Breast epithelium (tissue), 4 donors: ENCODE results near the gene CR1. TPM values are rescaled to one million over a fixed set of nuclear protein-coding genes. Genes with fewer than 3 reads are reported as not detected.

Experiments
- DNase-seq, 2 donors: peaks; one replicate each; pipeline ENCODE4 v3.0.0-alpha.2; 2019; ENCODE audit warnings: low spot score in 2 of 2
- H3K27ac ChIP-seq, 2 donors: fragments of 200-600 bp; sonication (generic) in 1 of 2; one replicate each; pipeline ENCODE4 v1.5.1; 2016 to 2019; ENCODE audit warnings: mild to moderate bottlenecking in 1 of 2
- H3K27me3 ChIP-seq, 2 donors: fragments of 200-600 bp; sonication (generic) in 1 of 2; one replicate each; pipeline versions ENCODE4 v1.5.1 to v1.6.0; 2017 to 2019; ENCODE audit warnings: control low read depth in 1 of 2, mild to moderate bottlenecking in 1 of 2
- H3K36me3 ChIP-seq: fragments of 200-600 bp; one replicate; pipeline ENCODE4 v1.5.1; 2019
- H3K4me1 ChIP-seq, 2 donors: fragments of 200-600 bp; sonication (generic); one replicate each; pipeline ENCODE4 v1.5.1; 2016 to 2019; ENCODE audit warnings: control low read depth in 1 of 2
- H3K4me3 ChIP-seq, 3 donors: fragments of 200-600 bp; sonication (generic); 1 replicate in 2 of 3; 2 replicates in 1 of 3; pipeline ENCODE4 v1.5.1; 2016 to 2019; ENCODE audit warnings: mild to moderate bottlenecking in 3 of 3, moderate library complexity in 2 of 3
- H3K9me3 ChIP-seq, 2 donors: fragments of 200-600 bp; sonication (generic) in 1 of 2; one replicate each; pipeline ENCODE4 v1.5.1; 2016 to 2019; ENCODE audit warnings: control low read depth in 1 of 2
- POLR2A ChIP-seq: fragments of 450-650 bp; IDR thresholded peaks from one replicate; pipeline ENCODE4 v1.6.1; 2016; ENCODE audit warnings: antibody characterized with exemption, mild to moderate bottlenecking, moderate library complexity
- POLR2AphosphoS5 ChIP-seq, 3 donors: sonication (generic); formaldehyde crosslinking; IDR thresholded peaks; one replicate each; pipeline ENCODE4 v1.6.1; 2017; ENCODE audit warnings: antibody characterized with exemption in 3 of 3
- intact Hi-C: fragments of 100-400 bp; cut with DNase I; formaldehyde crosslinking; loops from one replicate; pipeline ENCODE4 v1.15.1; 2023; ENCODE audit warnings: low total_unique reads
- total RNA-seq, 3 donors: library from RNA; depleted of rRNA; stranded (reverse); fragments of >200 nt; gene quantifications; one replicate each; pipeline ENCODE4 v1.1.0, GENCODE V29; 2016
- TF ChIP-seq, protein P1 (sequence below), 3 donors: fragments of 450-650 bp; IDR thresholded peaks; one replicate each; pipeline ENCODE4 v1.5.1; 2016 to 2017; ENCODE audit warnings: antibody characterized with exemption in 3 of 3, mild to moderate bottlenecking in 3 of 3, moderate library complexity in 3 of 3

Gene CR1
- total RNA-seq, 3 donors from 2014 or later, result 2.0 to 14.7 (median 3.7) TPM

DNA sequence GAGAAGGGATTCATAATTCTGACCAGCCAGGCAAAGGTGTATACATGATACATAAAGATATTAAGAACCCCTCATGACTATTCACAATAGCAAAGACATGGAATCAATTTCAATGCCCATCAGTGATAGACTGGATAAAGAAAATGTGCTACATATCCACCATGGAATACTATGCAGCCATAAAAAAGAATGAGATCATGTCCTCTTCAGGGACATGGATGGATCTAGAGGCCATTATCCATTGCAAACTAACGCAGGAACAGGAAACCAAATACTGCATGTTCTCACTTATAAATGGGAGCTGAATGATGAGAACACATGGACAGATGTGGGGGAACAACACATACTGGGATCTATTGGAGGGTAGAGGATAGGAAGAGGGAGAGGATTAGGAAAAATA is 170.4 kb downstream of the CR1 start:
- TF ChIP-seq POLR2AphosphoS5 (IDR thresholded peaks at IDR 0.05), result no peak
- no peak overlapping the region for H3K4me3 ChIP-seq
- no peaks in the 10 kb centered on the region for H3K36me3 ChIP-seq
- H3K9me3 ChIP-seq, result no peaks in the 10 kb centered on the region
- peaks cover 0 to 41% of the 10 kb centered on the region in 2 donors for H3K27me3 ChIP-seq
- no peaks in the 10 kb centered on the region for H3K4me1 ChIP-seq
- intact Hi-C loops, result no loop called here
- DNase-seq, result no peak
- H3K27ac ChIP-seq, result no peak overlapping the region

DNA sequence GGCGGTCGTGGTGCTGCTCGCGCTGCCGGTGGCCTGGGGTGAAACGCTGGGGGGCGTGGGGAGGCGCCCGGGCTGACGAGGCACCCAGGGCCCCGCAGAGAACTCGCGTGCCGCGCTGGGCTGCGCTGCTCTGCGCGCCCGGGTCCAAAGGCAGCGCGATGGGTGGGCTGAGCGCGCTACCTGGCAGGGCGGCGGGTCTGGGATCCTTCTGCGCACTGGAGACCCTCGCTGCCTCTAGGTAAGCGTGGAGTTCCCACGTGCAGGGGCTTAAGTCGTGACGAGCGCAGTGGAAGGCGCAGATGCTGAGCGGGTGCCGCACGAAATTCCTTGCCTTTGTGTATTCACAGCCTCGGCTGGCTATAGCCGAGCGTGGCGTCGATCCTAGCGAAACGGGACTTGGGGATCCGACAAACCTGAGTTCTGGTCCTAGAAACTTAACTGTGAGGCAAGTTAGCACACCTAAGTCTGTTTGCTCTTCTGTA is 173.6 kb downstream of the CR1 start:
- no peak for DNase-seq
- Histone ChIP-seq H3K4me1 (no peaks in the 10 kb centered on the region), H3K4me3 (peak overlapping the region in 2 of 3 donors; percentile 23 to 51), H3K27ac (no peak overlapping the region), H3K36me3 (no peaks in the 10 kb centered on the region), H3K9me3 (no peaks in the 10 kb centered on the region), H3K27me3 (peaks cover 0 to 49% of the 10 kb centered on the region in 2 donors)
- TF ChIP-seq POLR2AphosphoS5 (IDR thresholded peaks at IDR 0.05) (no peak), POLR2A (no peak)
- TF ChIP-seq, protein P1, sequence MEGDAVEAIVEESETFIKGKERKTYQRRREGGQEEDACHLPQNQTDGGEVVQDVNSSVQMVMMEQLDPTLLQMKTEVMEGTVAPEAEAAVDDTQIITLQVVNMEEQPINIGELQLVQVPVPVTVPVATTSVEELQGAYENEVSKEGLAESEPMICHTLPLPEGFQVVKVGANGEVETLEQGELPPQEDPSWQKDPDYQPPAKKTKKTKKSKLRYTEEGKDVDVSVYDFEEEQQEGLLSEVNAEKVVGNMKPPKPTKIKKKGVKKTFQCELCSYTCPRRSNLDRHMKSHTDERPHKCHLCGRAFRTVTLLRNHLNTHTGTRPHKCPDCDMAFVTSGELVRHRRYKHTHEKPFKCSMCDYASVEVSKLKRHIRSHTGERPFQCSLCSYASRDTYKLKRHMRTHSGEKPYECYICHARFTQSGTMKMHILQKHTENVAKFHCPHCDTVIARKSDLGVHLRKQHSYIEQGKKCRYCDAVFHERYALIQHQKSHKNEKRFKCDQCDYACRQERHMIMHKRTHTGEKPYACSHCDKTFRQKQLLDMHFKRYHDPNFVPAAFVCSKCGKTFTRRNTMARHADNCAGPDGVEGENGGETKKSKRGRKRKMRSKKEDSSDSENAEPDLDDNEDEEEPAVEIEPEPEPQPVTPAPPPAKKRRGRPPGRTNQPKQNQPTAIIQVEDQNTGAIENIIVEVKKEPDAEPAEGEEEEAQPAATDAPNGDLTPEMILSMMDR (IDR thresholded peaks at IDR 0.05), result no peak
- intact Hi-C loops, result no loop called here

DNA sequence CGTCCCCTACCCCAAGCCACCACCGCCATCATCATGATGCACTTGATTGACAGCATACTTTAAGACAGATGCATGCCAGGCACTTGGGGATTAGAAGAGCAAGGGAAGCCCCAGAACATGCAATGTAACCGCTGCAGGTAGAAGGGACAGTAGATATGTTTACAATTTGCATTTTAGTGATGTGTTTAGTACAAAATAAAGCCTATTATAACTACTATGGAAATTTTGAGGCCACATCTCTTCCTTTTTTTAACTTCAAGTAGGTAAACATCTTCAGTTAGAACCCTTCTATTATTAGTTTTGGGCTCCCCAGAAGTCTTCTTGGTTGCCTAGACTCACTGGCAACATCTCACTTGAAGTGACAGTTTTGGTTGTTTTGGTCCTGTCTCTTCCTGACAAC is 174.2 kb downstream of the CR1 start:
- no peak for DNase-seq
- Histone ChIP-seq H3K4me1 (no peaks in the 10 kb centered on the region), H3K27me3 (peaks cover 0 to 49% of the 10 kb centered on the region in 2 donors), H3K36me3 (no peaks in the 10 kb centered on the region), H3K4me3 (no peak overlapping the region), H3K27ac (no peak overlapping the region), H3K9me3 (no peaks in the 10 kb centered on the region)
- intact Hi-C loops, result no loop called here
- TF ChIP-seq POLR2AphosphoS5 (IDR thresholded peaks at IDR 0.05), result no peak
- TF ChIP-seq, protein P1 (IDR thresholded peaks at IDR 0.05), result no peak
- no peak for TF ChIP-seq POLR2A

DNA sequence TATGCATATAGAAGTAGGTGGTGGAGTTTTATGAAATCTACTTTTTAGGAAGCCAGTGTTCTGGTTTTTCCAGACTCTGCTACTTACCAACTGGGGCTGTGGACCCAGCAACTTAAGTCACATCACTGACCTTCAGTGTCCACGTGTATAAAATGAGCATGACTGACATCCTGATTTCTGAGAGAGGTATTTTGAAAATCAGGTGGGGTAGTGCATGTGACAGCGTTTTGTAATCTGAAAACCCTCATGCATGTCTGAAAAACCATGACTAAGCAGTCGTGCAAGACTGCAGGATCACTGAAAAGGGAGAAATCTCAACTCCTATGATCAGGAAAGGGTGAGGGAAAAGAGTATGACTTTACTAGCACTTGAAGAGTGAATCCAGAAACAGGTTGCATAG is 175.0 kb downstream of the CR1 start:
- DNase-seq, result no peak
- Histone ChIP-seq H3K9me3 (no peaks in the 10 kb centered on the region), H3K4me1 (no peaks in the 10 kb centered on the region), H3K4me3 (no peak overlapping the region), H3K27ac (no peak overlapping the region), H3K36me3 (no peaks in the 10 kb centered on the region), H3K27me3 (peaks cover 0 to 46% of the 10 kb centered on the region in 2 donors)
- no peak for TF ChIP-seq POLR2A
- TF ChIP-seq, protein P1 (IDR thresholded peaks at IDR 0.05), result no peak
- TF ChIP-seq POLR2AphosphoS5 (IDR thresholded peaks at IDR 0.05), result no peak
- intact Hi-C loops, result no loop called here

DNA sequence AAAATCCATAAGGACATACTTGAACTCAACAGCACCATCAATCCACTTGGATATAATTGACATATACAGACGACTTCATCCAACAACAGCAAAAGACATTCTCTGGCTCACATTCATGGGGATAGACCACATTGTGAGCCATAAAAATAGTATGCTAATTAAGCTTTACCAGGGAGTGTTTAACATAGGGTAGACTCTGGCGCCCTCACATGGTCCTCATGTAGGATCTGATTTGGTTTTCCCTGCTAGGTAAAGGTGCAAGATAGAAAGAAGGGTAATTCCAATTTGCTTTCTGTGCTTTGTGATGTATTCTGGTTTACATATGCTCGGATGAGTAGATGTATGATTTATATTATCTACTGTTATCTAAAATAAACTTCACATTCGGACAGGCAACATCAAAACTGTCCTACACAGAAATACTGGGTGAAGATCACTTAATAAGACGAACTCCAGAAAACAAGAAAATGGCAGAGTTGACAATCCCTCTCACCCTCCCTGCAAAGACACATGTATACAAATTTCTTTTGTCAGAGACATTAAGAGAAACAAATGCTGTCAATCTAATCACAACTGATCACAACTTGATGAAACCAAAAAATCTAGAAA is 176.7 kb downstream of the CR1 start:
- TF ChIP-seq, protein P1 (IDR thresholded peaks at IDR 0.05), result no peak
- TF ChIP-seq POLR2AphosphoS5 (IDR thresholded peaks at IDR 0.05) (no peak), POLR2A (no peak)
- no peaks in the 10 kb centered on the region for H3K9me3 ChIP-seq
- intact Hi-C loops, result no loop called here
- H3K36me3 ChIP-seq, result no peaks in the 10 kb centered on the region
- DNase-seq, result no peak
- H3K27me3 ChIP-seq, result peaks cover 0 to 42% of the 10 kb centered on the region in 2 donors
- H3K4me1 ChIP-seq, result no peaks in the 10 kb centered on the region
- no peak overlapping the region for H3K4me3 ChIP-seq
- no peak overlapping the region for H3K27ac ChIP-seq
